ENCODE measurements around the gene SURF1.

The SURF1 gene

DNA sequence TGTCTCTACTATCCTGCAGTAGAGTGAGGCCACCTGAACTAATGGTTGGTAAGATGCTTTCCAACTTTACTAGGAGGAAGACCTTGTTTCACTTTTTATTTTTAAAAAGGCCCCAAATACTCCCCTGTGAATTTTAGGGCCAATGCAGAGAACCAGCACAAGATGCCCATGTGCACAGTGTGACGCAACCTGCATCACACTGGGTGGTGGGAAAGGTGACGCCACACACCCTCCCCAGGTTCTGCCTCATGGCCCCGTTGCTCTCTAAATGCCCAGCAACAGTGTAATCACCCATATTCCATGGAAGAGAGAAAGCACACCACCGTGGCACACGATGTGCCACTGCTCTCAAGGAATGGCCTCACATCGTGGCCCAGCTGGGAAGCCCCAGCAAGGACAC is 13.1 kb upstream of the SURF1 start:
- no peak for DNase-seq (ENCODE audit: low spot score)
- TF ChIP-seq, protein P1, sequence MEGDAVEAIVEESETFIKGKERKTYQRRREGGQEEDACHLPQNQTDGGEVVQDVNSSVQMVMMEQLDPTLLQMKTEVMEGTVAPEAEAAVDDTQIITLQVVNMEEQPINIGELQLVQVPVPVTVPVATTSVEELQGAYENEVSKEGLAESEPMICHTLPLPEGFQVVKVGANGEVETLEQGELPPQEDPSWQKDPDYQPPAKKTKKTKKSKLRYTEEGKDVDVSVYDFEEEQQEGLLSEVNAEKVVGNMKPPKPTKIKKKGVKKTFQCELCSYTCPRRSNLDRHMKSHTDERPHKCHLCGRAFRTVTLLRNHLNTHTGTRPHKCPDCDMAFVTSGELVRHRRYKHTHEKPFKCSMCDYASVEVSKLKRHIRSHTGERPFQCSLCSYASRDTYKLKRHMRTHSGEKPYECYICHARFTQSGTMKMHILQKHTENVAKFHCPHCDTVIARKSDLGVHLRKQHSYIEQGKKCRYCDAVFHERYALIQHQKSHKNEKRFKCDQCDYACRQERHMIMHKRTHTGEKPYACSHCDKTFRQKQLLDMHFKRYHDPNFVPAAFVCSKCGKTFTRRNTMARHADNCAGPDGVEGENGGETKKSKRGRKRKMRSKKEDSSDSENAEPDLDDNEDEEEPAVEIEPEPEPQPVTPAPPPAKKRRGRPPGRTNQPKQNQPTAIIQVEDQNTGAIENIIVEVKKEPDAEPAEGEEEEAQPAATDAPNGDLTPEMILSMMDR (IDR thresholded peaks at IDR 0.05; ENCODE audit: extremely low read depth, missing control alignments) = no peak

DNA sequence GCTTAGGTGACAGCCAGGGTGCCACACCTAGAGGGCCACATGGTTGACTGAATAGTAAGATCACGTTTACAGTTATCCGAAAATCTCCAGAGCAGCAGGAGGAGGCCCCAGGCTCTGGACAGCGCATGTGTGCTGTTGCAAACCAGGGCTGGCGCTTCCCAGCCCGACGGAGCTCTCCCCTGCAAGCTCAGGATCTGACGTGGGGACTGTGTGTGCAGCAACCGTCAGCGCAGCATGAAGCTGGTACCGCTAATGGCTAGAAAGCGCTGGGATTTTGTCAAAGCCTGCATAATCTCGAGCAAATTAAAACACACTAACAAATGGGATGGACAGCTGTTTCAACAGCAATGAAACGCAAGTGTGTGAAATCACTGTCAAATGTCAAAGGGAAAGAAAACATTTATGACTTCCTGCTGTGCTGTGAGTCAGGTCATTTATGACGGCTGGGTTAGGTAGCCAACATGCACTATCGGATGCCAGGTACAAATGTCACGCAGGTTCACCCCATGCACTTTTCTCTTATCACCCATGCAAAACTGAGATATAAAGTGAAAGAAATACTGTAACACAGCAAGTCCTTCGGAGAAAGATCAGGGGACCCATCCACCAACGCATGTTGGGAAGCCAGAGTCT is 12.1 kb upstream of the SURF1 start:
- TF ChIP-seq, protein P1 (IDR thresholded peaks at IDR 0.05; ENCODE audit: extremely low read depth, missing control alignments) = no peak
- DNase-seq (ENCODE audit: low spot score) = no peak

DNA sequence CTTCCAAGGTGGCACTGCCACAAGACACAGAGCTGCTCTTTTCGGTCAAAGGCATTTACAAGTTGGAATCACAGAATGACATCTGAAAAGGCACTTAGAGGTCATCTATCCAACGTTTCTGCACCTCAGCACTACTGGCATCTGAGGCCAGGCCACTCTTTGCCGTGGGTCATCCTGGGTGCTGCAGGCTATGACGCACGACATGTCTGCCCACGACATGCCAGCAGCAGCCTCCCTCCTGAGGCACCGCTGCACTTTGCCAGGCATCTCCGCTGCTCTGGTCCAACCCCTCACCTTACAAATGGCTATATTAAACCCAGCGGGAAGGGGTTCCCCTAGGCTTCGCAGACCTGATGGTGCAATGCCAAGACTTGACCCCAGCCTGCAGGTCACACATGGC is 11.5 kb upstream of the SURF1 start:
- TF ChIP-seq, protein P1 (IDR thresholded peaks at IDR 0.05; ENCODE audit: extremely low read depth, missing control alignments) = no peak
- no peak for DNase-seq (ENCODE audit: low spot score)

DNA sequence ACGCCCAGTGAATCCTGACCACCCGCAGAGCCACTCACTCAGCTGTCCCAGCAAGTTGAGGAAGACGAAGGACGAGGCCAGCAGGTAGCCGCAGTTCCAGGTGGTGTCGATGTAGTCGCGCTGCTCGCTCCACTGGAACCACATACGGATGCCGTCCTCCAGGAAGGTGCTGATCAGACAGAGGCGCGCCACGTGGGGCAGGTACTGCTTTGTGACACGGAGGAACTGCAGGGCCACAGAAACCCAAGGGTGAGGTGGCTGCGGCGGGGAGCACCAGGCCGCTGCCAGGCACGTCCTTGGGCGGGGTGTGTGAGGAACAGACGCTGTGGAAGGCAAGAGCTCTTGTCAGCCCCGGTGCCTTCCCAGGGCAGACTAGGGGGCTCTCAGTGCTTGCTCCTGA is 10.9 kb upstream of the SURF1 start:
- no peak for DNase-seq (ENCODE audit: low spot score)
- TF ChIP-seq, protein P1 (IDR thresholded peaks at IDR 0.05; ENCODE audit: extremely low read depth, missing control alignments) = no peak

DNA sequence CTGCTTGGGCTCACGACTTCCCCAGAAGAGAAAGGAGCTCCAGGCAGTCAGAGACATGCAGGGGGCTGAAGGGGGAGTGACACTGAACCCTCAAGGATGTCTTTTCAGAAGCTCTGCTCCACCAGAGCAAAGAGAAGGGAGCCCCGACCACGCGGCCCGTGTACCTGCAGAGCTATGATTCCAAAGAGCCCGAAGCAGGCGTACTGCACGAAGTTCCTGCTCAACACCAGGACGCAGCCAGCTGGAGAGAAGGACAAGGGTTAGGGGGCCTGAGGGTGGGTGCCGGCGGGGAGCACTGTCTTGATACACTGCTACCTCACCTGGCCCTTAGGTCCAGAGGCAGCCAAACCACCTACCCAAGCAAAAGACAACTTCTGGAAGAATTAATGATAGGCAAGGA is 10.1 kb upstream of the SURF1 start:
- TF ChIP-seq, protein P1 (IDR thresholded peaks at IDR 0.05; ENCODE audit: extremely low read depth, missing control alignments) = no peak
- no peak for DNase-seq (ENCODE audit: low spot score)

DNA sequence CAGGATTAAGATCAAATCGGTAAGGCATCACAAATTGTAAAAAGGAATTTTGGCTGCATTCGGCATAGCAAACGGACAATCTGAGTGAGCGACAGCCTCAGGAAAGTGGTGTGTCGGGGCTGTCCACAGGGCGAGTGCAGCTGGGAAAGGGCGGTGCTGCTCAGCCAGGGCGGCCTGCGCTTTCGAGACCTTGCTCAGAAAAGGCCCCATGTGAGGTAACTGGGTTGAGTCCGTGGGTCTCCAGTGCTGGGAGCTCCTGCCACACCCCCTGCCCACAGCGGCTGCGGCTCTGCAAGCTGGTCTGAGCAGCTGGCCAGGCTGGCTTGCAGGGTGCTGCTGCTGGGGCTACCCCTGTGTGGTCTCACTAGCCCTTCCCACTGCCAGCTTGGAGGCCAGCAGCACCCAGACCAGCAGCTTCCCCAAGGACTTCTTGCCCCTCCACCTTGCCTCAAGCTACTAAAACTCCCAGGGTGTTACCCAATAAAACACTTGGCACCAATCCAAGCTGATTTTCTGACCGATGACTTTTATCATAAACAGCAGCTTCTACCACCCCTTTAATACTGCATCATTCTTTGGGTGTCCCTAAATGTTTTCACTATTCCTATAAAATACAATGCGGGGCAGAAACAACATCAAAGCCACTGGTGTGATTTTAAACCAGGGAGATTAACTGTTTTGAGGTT is 6.2 kb upstream of the SURF1 start:
- no peak for DNase-seq (ENCODE audit: low spot score)
- TF ChIP-seq, protein P1 (IDR thresholded peaks at IDR 0.05; ENCODE audit: extremely low read depth, missing control alignments) = no peak

DNA sequence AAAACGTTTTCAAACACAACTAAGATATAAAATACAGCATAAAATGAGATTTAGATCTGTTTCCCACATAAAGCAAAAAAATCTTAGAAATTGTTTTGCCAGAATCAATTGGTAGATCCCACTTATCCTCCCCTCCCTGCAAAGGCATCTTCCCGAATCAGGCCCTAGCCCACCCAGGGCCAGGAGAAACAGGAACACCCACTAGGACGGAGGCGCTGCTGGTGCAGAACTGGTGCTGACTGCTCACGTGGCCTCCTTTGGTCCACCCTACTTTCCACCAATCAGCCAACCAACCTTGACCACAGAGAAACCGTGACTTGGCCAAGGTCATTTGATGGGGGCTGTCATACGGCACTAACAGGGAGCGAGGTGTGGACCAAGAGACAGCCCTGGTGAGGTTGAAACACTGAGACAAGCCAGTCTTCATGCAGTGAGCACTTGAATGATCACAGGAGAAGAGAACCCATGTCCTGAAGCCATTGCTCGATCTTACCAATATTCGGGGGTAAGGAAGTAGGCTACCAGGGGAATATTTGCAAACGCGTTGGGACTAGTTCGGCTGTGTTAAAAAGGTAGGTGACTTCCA is 5.3 kb upstream of the SURF1 start:
- no peak for DNase-seq (ENCODE audit: low spot score)
- TF ChIP-seq, protein P1 (IDR thresholded peaks at IDR 0.05; ENCODE audit: extremely low read depth, missing control alignments) = no peak

All from GM20000 (cell line).